Tibial artery (tissue), 4 donors: ENCODE results near the gene COX4I1.
"Not testable (repeated sequence)": the region's sequence is repeated elsewhere in the genome, so short reads cannot be mapped to it uniquely, and the experiment has no call there.

Experiments
- DNase-seq, 2 donors: peaks; one replicate each; pipeline ENCODE4 v3.0.0-alpha.2; 2019
- H3K27ac ChIP-seq, 2 donors: fragments of 200-600 bp; sonication (generic) in 1 of 2; 1 replicate in 1 of 2; 2 replicates in 1 of 2; pipeline ENCODE4 v1.5.1; 2018 to 2019; ENCODE audit warnings: mild to moderate bottlenecking in 1 of 2
- H3K27me3 ChIP-seq, 2 donors: fragments of 200-600 bp; sonication (generic) in 1 of 2; one replicate each; pipeline versions ENCODE4 v1.5.1 to v1.6.0; 2016 to 2019
- H3K36me3 ChIP-seq, 3 donors: fragments of 200-600 bp; sonication (generic) in 2 of 3; one replicate each; pipeline ENCODE4 v1.5.1; 2016 to 2019; ENCODE audit warnings: mild to moderate bottlenecking in 2 of 3
- H3K4me1 ChIP-seq, 4 donors: fragments of 200-600 bp; sonication (generic) in 2 of 4; 1 replicate in 3 of 4; 2 replicates in 1 of 4; pipeline ENCODE4 v1.5.1; 2016 to 2019
- H3K4me3 ChIP-seq, 2 donors: fragments of 200-600 bp; sonication (generic) in 1 of 2; 1 replicate in 1 of 2; 2 replicates in 1 of 2; pipeline ENCODE4 v1.5.1; 2018 to 2019; ENCODE audit warnings: mild to moderate bottlenecking in 2 of 2
- H3K9me3 ChIP-seq, 3 donors: fragments of 200-600 bp; sonication (generic) in 1 of 3; one replicate each; pipeline ENCODE4 v1.5.1; 2016 to 2019
- intact Hi-C: fragments of 100-400 bp; cut with DNase I; formaldehyde crosslinking; loops from one replicate; pipeline ENCODE4 v1.15.0; 2023; ENCODE audit warnings: low total_unique reads
- TF ChIP-seq, protein P1 (sequence below), 2 experiments: fragments of 200-600 bp in 1 of 2; fragments of 450-650 bp in 1 of 2; IDR thresholded peaks; one replicate each; pipeline ENCODE4 v1.5.1; 2017 to 2019; ENCODE audit warnings: antibody characterized with exemption in 2 of 2, mild to moderate bottlenecking in 1 of 2, moderate library complexity in 1 of 2

The COX4I1 gene

GRCh38 chr16:85835227-85835751, 35.8 kb downstream of the COX4I1 start:
- Histone ChIP-seq H3K27ac (no peak overlapping the region), H3K27me3 (peaks cover 0 to 73% of the 10 kb centered on the region in 2 donors), H3K4me3 (no peak overlapping the region), H3K4me1 (no peaks in the 10 kb centered on the region), H3K9me3 (no peaks in the 10 kb centered on the region), H3K36me3 (no peaks in the 10 kb centered on the region)
- TF ChIP-seq, protein P1, sequence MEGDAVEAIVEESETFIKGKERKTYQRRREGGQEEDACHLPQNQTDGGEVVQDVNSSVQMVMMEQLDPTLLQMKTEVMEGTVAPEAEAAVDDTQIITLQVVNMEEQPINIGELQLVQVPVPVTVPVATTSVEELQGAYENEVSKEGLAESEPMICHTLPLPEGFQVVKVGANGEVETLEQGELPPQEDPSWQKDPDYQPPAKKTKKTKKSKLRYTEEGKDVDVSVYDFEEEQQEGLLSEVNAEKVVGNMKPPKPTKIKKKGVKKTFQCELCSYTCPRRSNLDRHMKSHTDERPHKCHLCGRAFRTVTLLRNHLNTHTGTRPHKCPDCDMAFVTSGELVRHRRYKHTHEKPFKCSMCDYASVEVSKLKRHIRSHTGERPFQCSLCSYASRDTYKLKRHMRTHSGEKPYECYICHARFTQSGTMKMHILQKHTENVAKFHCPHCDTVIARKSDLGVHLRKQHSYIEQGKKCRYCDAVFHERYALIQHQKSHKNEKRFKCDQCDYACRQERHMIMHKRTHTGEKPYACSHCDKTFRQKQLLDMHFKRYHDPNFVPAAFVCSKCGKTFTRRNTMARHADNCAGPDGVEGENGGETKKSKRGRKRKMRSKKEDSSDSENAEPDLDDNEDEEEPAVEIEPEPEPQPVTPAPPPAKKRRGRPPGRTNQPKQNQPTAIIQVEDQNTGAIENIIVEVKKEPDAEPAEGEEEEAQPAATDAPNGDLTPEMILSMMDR (IDR thresholded peaks at IDR 0.05), result no peak
- intact Hi-C loops, result no loop called here
- DNase-seq, result no peak

DNA sequence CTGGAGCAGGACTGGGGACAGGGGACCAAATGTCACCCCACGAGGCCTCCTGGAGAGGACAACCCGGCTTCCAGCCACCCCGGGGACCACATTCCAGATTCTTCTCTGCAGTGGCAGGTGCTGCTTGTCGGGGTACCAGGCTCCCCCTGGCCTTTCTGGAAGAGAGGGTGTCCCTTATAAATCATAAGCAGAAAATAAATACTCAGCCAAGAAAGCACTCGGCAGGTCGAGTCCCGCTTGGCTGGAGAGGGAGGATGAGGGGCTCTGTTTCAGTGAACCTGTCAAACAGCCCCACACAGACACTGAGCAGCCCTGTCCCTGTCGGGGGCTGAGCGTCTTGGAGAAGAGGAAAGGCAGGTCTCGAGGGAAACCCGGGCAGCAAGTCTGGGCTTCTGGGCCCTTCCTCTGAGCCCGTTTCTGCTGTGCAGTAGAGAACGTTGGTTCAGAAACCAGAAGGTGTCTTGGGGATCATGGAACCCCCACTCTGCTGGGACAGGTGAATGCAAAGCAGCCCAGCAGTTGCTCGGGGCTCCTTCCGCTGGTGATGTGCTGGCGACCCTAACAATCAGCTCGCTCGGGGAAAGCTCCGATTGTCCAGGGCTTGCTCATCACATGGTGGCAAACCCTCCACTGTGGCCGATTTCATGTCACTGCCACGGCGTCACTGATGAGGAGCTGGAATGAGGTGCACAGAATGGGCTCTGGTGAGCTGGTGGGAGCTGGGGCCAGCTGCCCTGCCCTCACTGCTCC, 36.6 kb downstream of the COX4I1 start:
- Histone ChIP-seq H3K9me3 (no peaks in the 10 kb centered on the region), H3K4me3 (no peak overlapping the region), H3K36me3 (no peaks in the 10 kb centered on the region), H3K27me3 (peaks cover 0 to 70% of the 10 kb centered on the region in 2 donors), H3K4me1 (no peaks in the 10 kb centered on the region), H3K27ac (no peak overlapping the region)
- DNase-seq, result no peak
- intact Hi-C loops, result no loop called here
- TF ChIP-seq, protein P1 (IDR thresholded peaks at IDR 0.05), result no peak

DNA sequence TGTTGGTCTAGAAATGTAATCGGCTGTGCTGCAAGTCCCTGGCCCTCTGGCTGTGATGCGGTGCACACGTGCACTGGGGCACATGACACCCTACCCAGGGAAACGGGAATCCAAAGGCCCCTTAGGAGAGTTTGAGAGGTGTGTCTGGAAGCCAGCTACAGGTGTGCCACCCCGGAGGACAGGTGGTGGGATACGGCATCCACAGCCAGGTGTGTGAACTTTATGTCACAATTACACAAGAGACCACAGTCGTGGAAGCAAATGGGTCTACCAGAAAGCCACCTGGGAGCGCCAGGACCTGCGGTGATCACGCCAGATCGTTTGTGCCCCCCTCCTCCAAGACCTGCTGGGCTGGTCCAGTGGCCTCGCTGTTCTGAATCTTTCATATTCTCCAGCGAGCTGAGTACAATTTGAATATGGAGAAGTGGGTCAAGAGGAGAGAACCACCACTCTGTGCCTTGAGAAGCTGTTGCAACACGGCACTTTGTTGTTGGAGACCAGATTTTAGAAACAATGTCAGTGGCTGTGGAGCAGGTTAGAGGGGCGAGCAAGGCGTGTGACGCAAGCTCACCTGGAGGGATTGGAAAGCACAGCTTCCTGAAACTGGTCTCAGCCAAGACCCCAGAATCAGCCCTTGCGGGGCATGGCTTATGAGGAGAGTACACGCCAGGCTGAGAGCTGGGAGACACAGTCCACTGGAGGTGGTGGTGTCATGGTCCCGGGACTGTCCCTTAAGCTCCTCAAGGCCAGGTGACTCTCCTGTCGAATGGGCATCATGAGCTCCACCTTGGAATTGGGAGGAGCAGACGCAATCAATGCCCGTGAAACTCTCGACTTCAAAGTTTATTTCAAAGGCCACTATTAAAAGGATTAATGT, 37.4 kb downstream of the COX4I1 start:
- no peak overlapping the region for H3K4me3 ChIP-seq
- intact Hi-C loops, result no loop called here
- TF ChIP-seq, protein P1 (IDR thresholded peaks at IDR 0.05), result no peak
- H3K9me3 ChIP-seq, result no peaks in the 10 kb centered on the region
- no peak overlapping the region for H3K27ac ChIP-seq
- no peaks in the 10 kb centered on the region for H3K4me1 ChIP-seq
- DNase-seq, result no peak
- peaks cover 0 to 64% of the 10 kb centered on the region in 2 donors for H3K27me3 ChIP-seq
- H3K36me3 ChIP-seq, result no peaks in the 10 kb centered on the region

GRCh38 chr16:85837654-85838053, 38.2 kb downstream of the COX4I1 start:
- H3K4me3 ChIP-seq, H3K27ac ChIP-seq, H3K9me3 ChIP-seq, DNase-seq, intact Hi-C loops, H3K4me1 ChIP-seq, H3K36me3 ChIP-seq: not testable (repeated sequence)
- peaks cover 0 to 58% of the 10 kb centered on the region in 2 donors for H3K27me3 ChIP-seq

DNA sequence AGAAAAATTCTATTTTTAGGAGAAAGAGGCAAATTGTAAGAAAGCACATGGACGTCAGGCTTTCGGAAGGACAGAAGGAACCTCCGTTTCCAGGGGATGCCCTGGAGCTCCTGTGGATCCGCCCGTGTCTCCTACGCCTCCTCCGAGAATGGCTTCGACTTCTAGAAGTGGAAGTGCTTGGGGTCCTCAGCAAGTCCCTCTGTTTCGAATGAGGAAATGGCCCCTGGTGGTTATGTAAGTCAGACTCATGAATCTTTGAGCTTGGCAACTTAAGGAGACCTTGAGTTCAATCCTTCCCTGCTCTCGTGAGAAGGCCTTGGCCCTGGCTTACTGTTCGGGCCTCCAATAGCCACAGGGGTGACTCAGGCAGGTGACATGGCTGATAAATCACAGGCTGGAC, 38.9 kb downstream of the COX4I1 start:
- H3K4me1 ChIP-seq, result no peaks in the 10 kb centered on the region
- no peak for DNase-seq
- H3K27me3 ChIP-seq, result peaks cover 0 to 52% of the 10 kb centered on the region in 2 donors
- no peak overlapping the region for H3K27ac ChIP-seq
- intact Hi-C loops, result no loop called here
- TF ChIP-seq, protein P1 (IDR thresholded peaks at IDR 0.05), result no peak
- H3K9me3 ChIP-seq, result no peaks in the 10 kb centered on the region
- H3K36me3 ChIP-seq, result no peaks in the 10 kb centered on the region
- no peak overlapping the region for H3K4me3 ChIP-seq
